Neural cell (in vitro differentiated cells): ENCODE data around the gene RGS6.

Source experiments
- CTCF ChIP-seq: fragments of 450-650 bp; IDR thresholded peaks from 2 replicates; pipeline ENCODE4 v1.5.1; 2014; ENCODE audit warnings: antibody characterized with exemption, mild to moderate bottlenecking, moderate library complexity; ENCODE audit not compliant: poor library complexity, severe bottlenecking
- EP300 ChIP-seq: fragments of 450-650 bp; conservative IDR thresholded peaks from 2 replicates; pipeline ENCODE4 v1.6.1; 2014; ENCODE audit warnings: antibody characterized with exemption, mild to moderate bottlenecking, moderate library complexity; ENCODE audit not compliant: poor library complexity, severe bottlenecking
- EZH2 ChIP-seq: fragments of 200-600, 300-800 bp; shearing (Covaris generic), sonication (generic); IDR thresholded peaks from 2 replicates; pipeline ENCODE4 v1.6.1; 2014; ENCODE audit warnings: antibody characterized with exemption, low read length, borderline replicate concordance, mild to moderate bottlenecking; ENCODE audit not compliant: insufficient read depth, poor library complexity, severe bottlenecking
- RAD21 ChIP-seq: fragments of 450-650 bp; conservative IDR thresholded peaks from 2 replicates; pipeline ENCODE4 v1.6.1; 2014; ENCODE audit warnings: antibody characterized with exemption, mild to moderate bottlenecking, moderate library complexity
- TF ChIP-seq, protein P1 (sequence below): IDR thresholded peaks from 2 replicates; pipeline ENCODE4 v1.6.1; 2012; ENCODE audit warnings: borderline replicate concordance

DNA sequence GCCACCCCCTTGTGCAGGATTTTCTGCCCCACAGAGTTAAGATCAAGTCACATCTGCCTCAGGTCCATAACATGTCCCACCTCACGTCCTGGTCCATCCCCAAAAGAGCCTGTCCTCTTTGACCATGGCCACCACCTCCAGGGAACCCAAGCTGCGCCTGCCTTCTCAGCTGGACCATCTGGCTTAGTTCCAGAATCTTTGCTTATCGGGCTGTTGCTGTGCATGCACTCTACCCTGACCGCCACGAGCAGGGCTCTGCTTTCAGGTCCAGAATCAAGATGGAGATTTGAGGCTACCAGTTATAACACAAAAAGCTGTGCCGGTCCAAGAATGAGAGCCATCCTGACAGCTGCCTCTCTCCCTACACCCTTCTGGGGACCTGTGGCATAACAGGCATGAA is 635.0 kb downstream of the RGS6 start:
- TF ChIP-seq EZH2 = no peak
- TF ChIP-seq RAD21 = no peak
- TF ChIP-seq CTCF = no peak
- no peak for TF ChIP-seq EP300
- TF ChIP-seq, protein P1, sequence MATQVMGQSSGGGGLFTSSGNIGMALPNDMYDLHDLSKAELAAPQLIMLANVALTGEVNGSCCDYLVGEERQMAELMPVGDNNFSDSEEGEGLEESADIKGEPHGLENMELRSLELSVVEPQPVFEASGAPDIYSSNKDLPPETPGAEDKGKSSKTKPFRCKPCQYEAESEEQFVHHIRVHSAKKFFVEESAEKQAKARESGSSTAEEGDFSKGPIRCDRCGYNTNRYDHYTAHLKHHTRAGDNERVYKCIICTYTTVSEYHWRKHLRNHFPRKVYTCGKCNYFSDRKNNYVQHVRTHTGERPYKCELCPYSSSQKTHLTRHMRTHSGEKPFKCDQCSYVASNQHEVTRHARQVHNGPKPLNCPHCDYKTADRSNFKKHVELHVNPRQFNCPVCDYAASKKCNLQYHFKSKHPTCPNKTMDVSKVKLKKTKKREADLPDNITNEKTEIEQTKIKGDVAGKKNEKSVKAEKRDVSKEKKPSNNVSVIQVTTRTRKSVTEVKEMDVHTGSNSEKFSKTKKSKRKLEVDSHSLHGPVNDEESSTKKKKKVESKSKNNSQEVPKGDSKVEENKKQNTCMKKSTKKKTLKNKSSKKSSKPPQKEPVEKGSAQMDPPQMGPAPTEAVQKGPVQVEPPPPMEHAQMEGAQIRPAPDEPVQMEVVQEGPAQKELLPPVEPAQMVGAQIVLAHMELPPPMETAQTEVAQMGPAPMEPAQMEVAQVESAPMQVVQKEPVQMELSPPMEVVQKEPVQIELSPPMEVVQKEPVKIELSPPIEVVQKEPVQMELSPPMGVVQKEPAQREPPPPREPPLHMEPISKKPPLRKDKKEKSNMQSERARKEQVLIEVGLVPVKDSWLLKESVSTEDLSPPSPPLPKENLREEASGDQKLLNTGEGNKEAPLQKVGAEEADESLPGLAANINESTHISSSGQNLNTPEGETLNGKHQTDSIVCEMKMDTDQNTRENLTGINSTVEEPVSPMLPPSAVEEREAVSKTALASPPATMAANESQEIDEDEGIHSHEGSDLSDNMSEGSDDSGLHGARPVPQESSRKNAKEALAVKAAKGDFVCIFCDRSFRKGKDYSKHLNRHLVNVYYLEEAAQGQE = no peak
